Measurements from ENCODE around the gene KDM5B. TPM values are rescaled to one million over a fixed set of nuclear protein-coding genes. Genes with fewer than 3 reads are reported as not detected.

KDM5B gene
- total and polyA plus RNA-seq, 9 of the 15 experiments (the other 6 are each of a cell fraction or from before 2014, with no cell fraction given), result 15.4 to 90.6 (median 57.1) TPM

Small RNAs within 50 kb of the gene (small RNA-seq; reads per million reads assigned to genes)
- gene AC098934.3, result not detected

Other genes with a start within 250 kb of the KDM5B start
Only the 7 nearest of the 8 such genes appear.
- gene SYT2, start 98.0 kb downstream of the KDM5B start, total RNA-seq (2014; rRNA removed), result not detected in 2 replicates
- not detected in 2 replicates for gene SYT2, start 98.0 kb downstream of the KDM5B start, total RNA-seq (2014; rRNA removed; fragmentation: Illumina TruSeq; extraction: Trizol)
- gene SYT2, start 98.0 kb downstream of the KDM5B start, total RNA-seq (2015; rRNA removed; fragmentation: Illumina TruSeq; extraction: Trizol), result not detected in 2 replicates
- 0.02 TPM in 1 of 2 replicates, not detected in the other for gene SYT2, start 98.0 kb downstream of the KDM5B start, total RNA-seq (2021)
- not detected in 2 replicates for gene SYT2, start 98.0 kb downstream of the KDM5B start, polyA plus RNA-seq (2011; rRNA removed)
- gene SYT2, start 98.0 kb downstream of the KDM5B start, polyA plus RNA-seq (2014; fragmentation: Illumina TruSeq; extraction: Trizol), result not detected in 2 replicates
- gene SYT2, start 98.0 kb downstream of the KDM5B start, polyA plus RNA-seq (2014; fragmentation: Nextera tagmentation; extraction: Ambion mirVana), result not detected
- not detected in 2 replicates for gene SYT2, start 98.0 kb downstream of the KDM5B start, polyA plus RNA-seq (2014; rRNA removed)
- 0.45 TPM in 1 of 2 replicates, not detected in the other for gene PCAT6, start 2.5 kb upstream of the KDM5B start, total RNA-seq (2014; rRNA removed)
- gene PCAT6, start 2.5 kb upstream of the KDM5B start, total RNA-seq (2014; rRNA removed; fragmentation: Illumina TruSeq; extraction: Trizol), result 0.25 TPM in 1 of 2 replicates, not detected in the other
- gene PCAT6, start 2.5 kb upstream of the KDM5B start, total RNA-seq (2015; rRNA removed; fragmentation: Illumina TruSeq; extraction: Trizol), result 0.36 TPM in 1 of 2 replicates, not detected in the other
- gene PCAT6, start 2.5 kb upstream of the KDM5B start, total RNA-seq (2021), result 2.4 and 2.5 TPM in 2 replicates
- 1.0 and 2.2 TPM in 2 replicates for gene PCAT6, start 2.5 kb upstream of the KDM5B start, polyA plus RNA-seq (2011; rRNA removed)
- gene PCAT6, start 2.5 kb upstream of the KDM5B start, polyA plus RNA-seq (2014; fragmentation: Illumina TruSeq; extraction: Trizol), result 0.65 and 2.8 TPM in 2 replicates
- under 1 TPM; 0.35 to 0.42 TPM for gene PCAT6, start 2.5 kb upstream of the KDM5B start, polyA plus RNA-seq (2014; fragmentation: Nextera tagmentation; extraction: Ambion mirVana)
- gene PCAT6, start 2.5 kb upstream of the KDM5B start, polyA plus RNA-seq (2014; rRNA removed), result 0.13 and 1.0 TPM in 2 replicates
- 7.4 and 11.4 TPM in 2 replicates for gene RABIF, start 80.7 kb upstream of the KDM5B start, total RNA-seq (2014; rRNA removed)
- gene RABIF, start 80.7 kb upstream of the KDM5B start, total RNA-seq (2014; rRNA removed; fragmentation: Illumina TruSeq; extraction: Trizol), result 8.8 and 9.8 TPM in 2 replicates
- 13.3 and 13.4 TPM in 2 replicates for gene RABIF, start 80.7 kb upstream of the KDM5B start, total RNA-seq (2015; rRNA removed; fragmentation: Illumina TruSeq; extraction: Trizol)
- 11.0 and 12.3 TPM in 2 replicates for gene RABIF, start 80.7 kb upstream of the KDM5B start, total RNA-seq (2021)
- 14.9 and 17.1 TPM in 2 replicates for gene RABIF, start 80.7 kb upstream of the KDM5B start, polyA plus RNA-seq (2011; rRNA removed)
- 17.6 and 20.1 TPM in 2 replicates for gene RABIF, start 80.7 kb upstream of the KDM5B start, polyA plus RNA-seq (2014; fragmentation: Illumina TruSeq; extraction: Trizol)
- 10 to 100 TPM in 1 of 2 experiments, 1 to 10 TPM in 1; 8.7 to 10.1 TPM for gene RABIF, start 80.7 kb upstream of the KDM5B start, polyA plus RNA-seq (2014; fragmentation: Nextera tagmentation; extraction: Ambion mirVana)
- 13.8 and 14.3 TPM in 2 replicates for gene RABIF, start 80.7 kb upstream of the KDM5B start, polyA plus RNA-seq (2014; rRNA removed)
- 30.7 and 31.5 TPM in 2 replicates for gene KLHL12, start 118.8 kb upstream of the KDM5B start, total RNA-seq (2014; rRNA removed)
- 40.6 and 43.4 TPM in 2 replicates for gene KLHL12, start 118.8 kb upstream of the KDM5B start, total RNA-seq (2014; rRNA removed; fragmentation: Illumina TruSeq; extraction: Trizol)
- gene KLHL12, start 118.8 kb upstream of the KDM5B start, total RNA-seq (2015; rRNA removed; fragmentation: Illumina TruSeq; extraction: Trizol), result 34.7 and 35.0 TPM in 2 replicates
- 32.0 and 35.2 TPM in 2 replicates for gene KLHL12, start 118.8 kb upstream of the KDM5B start, total RNA-seq (2021)
- 66.8 and 85.1 TPM in 2 replicates for gene KLHL12, start 118.8 kb upstream of the KDM5B start, polyA plus RNA-seq (2011; rRNA removed)
- gene KLHL12, start 118.8 kb upstream of the KDM5B start, polyA plus RNA-seq (2014; fragmentation: Illumina TruSeq; extraction: Trizol), result 37.4 and 40.4 TPM in 2 replicates
- gene KLHL12, start 118.8 kb upstream of the KDM5B start, polyA plus RNA-seq (2014; fragmentation: Nextera tagmentation; extraction: Ambion mirVana), result 10 to 100 TPM; 23.1 to 25.7 TPM
- 32.0 and 33.4 TPM in 2 replicates for gene KLHL12, start 118.8 kb upstream of the KDM5B start, polyA plus RNA-seq (2014; rRNA removed)
- gene ADIPOR1, start 149.9 kb upstream of the KDM5B start, total RNA-seq (2014; rRNA removed), result 100 and 120 TPM in 2 replicates
- 110 and 117 TPM in 2 replicates for gene ADIPOR1, start 149.9 kb upstream of the KDM5B start, total RNA-seq (2014; rRNA removed; fragmentation: Illumina TruSeq; extraction: Trizol)
- gene ADIPOR1, start 149.9 kb upstream of the KDM5B start, total RNA-seq (2015; rRNA removed; fragmentation: Illumina TruSeq; extraction: Trizol), result 93.3 and 101 TPM in 2 replicates
- 95.2 and 96.1 TPM in 2 replicates for gene ADIPOR1, start 149.9 kb upstream of the KDM5B start, total RNA-seq (2021)
- gene ADIPOR1, start 149.9 kb upstream of the KDM5B start, polyA plus RNA-seq (2011; rRNA removed), result 217 and 228 TPM in 2 replicates
- 137 and 172 TPM in 2 replicates for gene ADIPOR1, start 149.9 kb upstream of the KDM5B start, polyA plus RNA-seq (2014; fragmentation: Illumina TruSeq; extraction: Trizol)
- 10 to 100 TPM; 29.0 to 33.4 TPM for gene ADIPOR1, start 149.9 kb upstream of the KDM5B start, polyA plus RNA-seq (2014; fragmentation: Nextera tagmentation; extraction: Ambion mirVana)
- 92.6 and 126 TPM in 2 replicates for gene ADIPOR1, start 149.9 kb upstream of the KDM5B start, polyA plus RNA-seq (2014; rRNA removed)
- 42.8 and 48.3 TPM in 2 replicates for gene CYB5R1, start 158.8 kb upstream of the KDM5B start, total RNA-seq (2014; rRNA removed)
- 34.4 and 34.6 TPM in 2 replicates for gene CYB5R1, start 158.8 kb upstream of the KDM5B start, total RNA-seq (2014; rRNA removed; fragmentation: Illumina TruSeq; extraction: Trizol)
- 32.2 and 32.3 TPM in 2 replicates for gene CYB5R1, start 158.8 kb upstream of the KDM5B start, total RNA-seq (2015; rRNA removed; fragmentation: Illumina TruSeq; extraction: Trizol)
- 38.8 and 41.1 TPM in 2 replicates for gene CYB5R1, start 158.8 kb upstream of the KDM5B start, total RNA-seq (2021)
- 29.0 and 35.8 TPM in 2 replicates for gene CYB5R1, start 158.8 kb upstream of the KDM5B start, polyA plus RNA-seq (2011; rRNA removed)
- 46.6 and 48.6 TPM in 2 replicates for gene CYB5R1, start 158.8 kb upstream of the KDM5B start, polyA plus RNA-seq (2014; fragmentation: Illumina TruSeq; extraction: Trizol)
- 10 to 100 TPM; 10.6 to 14.3 TPM for gene CYB5R1, start 158.8 kb upstream of the KDM5B start, polyA plus RNA-seq (2014; fragmentation: Nextera tagmentation; extraction: Ambion mirVana)
- gene CYB5R1, start 158.8 kb upstream of the KDM5B start, polyA plus RNA-seq (2014; rRNA removed), result 30.6 and 47.9 TPM in 2 replicates
- 119 and 136 TPM in 2 replicates for gene TMEM183A, start 199.0 kb upstream of the KDM5B start, total RNA-seq (2014; rRNA removed)
- gene TMEM183A, start 199.0 kb upstream of the KDM5B start, total RNA-seq (2014; rRNA removed; fragmentation: Illumina TruSeq; extraction: Trizol), result 127 and 136 TPM in 2 replicates
- 114 TPM in 2 replicates for gene TMEM183A, start 199.0 kb upstream of the KDM5B start, total RNA-seq (2015; rRNA removed; fragmentation: Illumina TruSeq; extraction: Trizol)
- gene TMEM183A, start 199.0 kb upstream of the KDM5B start, total RNA-seq (2021), result 124 and 143 TPM in 2 replicates
- gene TMEM183A, start 199.0 kb upstream of the KDM5B start, polyA plus RNA-seq (2011; rRNA removed), result 166 and 180 TPM in 2 replicates
- gene TMEM183A, start 199.0 kb upstream of the KDM5B start, polyA plus RNA-seq (2014; fragmentation: Illumina TruSeq; extraction: Trizol), result 144 and 190 TPM in 2 replicates
- gene TMEM183A, start 199.0 kb upstream of the KDM5B start, polyA plus RNA-seq (2014; fragmentation: Nextera tagmentation; extraction: Ambion mirVana), result 10 to 100 TPM; 23.4 to 31.8 TPM
- 124 and 139 TPM in 2 replicates for gene TMEM183A, start 199.0 kb upstream of the KDM5B start, polyA plus RNA-seq (2014; rRNA removed)

Data from K562 (cell line).